NCI-H446 treated with DMSO at 0.1 percent for 48 hours (cell line): Measurements from ENCODE around the gene MEIS1.
A peak's percentile ranks its signal among the peaks of the same experiment; 100 is the strongest.
"Not testable (repeated sequence)": the region's sequence is repeated elsewhere in the genome, so short reads cannot be mapped to it uniquely, and the experiment has no call there.

Experiments used
- DNase-seq: peaks from one replicate; lab custom pipeline; 2025; lab: John Stamatoyannopoulos, UW

MEIS1 gene

DNA sequence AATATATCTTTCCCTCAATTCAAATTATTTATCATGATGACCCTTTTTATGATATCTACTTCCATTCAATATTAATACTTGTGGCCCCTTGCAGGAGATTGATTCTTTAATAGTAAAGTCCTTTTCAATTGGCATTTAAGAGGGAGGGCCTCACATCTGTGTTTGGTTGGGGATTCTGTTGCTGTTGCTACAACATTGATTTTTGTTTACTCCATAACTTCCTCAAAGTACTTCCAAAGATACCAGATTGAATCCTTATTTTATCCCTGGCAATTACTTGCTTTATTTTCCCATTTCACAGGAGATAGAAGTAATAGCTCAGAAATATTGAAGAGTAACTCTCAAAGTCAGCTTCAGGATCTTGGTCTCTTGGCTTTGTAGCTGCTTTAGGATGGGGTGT lies 32.8 kb downstream of the MEIS1 start:
- no peak for DNase-seq

DNA sequence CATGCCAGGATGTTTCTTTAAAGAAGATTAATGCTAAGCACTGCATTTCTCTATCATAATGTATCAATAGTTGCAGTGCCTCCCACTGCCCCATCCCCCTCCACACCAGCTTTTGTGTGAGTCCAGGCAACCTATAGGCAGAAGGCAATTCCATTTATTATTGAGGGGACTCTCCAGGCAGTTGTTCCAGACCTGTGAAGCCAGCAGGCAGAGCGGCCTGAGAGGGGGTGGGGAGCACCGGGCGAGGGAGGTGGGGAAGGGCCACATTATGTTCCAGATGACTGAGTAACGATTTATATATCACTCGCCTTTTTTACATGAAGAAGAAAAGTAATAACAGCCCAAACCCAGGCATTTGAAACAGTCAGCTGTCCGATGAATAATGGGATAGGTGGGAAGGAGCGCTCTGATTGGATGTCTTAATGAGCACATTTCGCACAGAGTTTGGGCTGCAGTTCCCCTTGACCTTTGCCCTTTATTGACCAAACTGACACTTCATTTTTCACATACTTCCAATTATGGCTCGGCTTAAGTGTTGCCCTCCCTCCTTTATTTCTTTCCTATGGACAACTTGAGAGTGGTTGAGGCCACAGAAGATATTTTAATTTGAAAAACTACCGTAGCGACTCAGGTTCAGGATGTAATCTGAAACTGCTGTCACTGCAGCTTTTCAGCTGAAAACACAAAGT lies 34.4 kb downstream of the MEIS1 start:
- no peak for DNase-seq

DNA sequence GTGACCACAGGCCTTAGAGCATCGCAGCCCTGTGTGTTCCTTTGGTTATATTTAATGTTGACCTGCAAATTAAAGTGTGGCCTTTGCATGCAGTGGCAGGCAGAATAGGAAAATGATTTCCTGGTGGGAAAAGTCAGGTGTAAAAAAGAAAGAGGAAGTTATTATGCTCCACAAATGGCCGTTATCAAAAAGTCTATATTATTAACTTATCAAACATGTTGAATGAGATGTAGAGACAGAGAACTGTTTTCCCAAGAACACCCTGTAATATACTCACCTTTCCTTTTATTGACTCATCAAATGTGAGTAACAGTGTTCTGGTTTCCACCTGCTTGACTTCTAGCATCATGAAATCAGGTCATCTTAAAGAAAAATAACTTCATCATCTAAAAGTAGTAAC lies 35.3 kb downstream of the MEIS1 start:
- DNase-seq, result no peak

DNA sequence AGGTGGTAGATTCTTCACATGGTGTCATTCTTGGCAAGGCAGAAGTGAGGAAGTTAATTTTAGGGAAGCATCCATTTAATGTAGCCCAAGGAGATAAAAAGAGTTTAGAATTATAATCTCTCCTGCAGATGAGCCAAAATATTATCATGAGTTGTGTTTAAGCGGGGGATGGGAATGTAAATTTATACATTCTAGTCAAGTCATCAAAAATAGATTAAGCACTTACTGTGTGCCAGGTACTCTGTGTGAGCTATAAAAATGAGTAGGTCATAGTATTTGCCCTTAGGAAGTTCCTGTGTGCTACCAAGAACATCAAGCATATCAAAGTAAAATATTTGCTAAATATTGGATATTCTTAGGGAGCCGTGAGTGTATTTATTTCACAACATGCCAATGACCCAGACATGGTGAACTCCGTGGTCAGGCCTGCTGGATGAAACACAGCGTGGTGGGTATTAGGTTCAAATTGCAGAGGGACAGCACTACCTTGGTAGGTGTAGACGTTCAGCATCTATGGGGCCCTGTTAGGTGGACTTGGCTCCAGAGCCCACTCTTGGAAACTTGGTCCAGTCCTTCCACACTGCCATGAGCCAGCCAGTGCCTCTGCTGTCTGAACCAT lies 37.4 kb downstream of the MEIS1 start:
- no peak for DNase-seq

DNA sequence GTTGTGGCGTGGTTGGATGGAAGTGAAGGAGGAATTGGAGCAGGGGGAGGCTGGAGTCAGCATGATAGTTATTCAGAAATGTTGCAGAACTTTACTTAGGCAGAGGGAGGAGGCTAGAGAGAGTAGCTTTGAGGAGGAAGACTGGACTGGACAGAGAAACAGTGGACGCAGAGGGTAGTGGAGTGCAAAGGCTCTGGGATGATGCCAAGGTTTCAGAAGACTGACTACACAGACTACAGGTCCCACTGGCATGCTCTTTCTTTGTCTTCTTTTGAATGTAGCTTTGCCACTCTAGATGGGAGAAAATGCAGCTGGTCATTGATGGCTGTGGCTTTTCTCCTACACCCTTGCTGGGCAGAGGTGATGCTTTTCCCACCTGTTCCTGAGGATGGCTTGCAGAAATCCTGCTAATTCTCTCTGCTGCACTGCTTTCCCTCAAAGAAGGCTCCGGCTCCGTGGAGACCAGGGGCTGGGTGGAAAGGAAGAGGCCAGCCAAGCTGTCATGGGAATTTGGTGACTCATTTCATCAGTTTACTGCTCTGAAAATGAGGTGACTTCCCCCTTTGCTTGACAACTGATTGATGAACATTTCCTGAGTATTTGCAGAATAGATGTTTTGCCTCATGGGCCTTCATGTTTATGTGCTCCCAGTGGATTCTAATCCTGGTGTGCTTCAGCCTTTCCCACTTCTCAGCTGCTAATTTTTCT lies 42.4 kb downstream of the MEIS1 start:
- no peak for DNase-seq

DNA sequence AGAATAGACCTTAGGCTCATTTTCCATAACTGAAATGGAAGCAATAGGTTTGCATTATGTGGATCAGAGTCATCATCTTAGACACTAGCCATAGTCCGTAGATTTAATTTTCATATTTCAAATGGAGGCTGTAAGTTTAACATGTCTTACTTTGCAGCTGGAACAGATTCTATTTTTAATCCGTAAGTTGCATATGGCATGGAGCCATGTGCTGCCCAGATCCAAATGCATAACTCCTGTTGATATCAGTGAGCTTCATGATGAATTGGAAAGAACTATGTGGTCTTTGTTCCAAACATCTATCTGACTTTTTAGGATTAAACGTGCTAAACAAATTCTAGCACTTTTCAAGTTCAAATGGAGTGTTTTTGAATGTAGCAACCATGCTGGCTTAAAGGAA lies 43.4 kb downstream of the MEIS1 start:
- DNase-seq, result no peak

DNA sequence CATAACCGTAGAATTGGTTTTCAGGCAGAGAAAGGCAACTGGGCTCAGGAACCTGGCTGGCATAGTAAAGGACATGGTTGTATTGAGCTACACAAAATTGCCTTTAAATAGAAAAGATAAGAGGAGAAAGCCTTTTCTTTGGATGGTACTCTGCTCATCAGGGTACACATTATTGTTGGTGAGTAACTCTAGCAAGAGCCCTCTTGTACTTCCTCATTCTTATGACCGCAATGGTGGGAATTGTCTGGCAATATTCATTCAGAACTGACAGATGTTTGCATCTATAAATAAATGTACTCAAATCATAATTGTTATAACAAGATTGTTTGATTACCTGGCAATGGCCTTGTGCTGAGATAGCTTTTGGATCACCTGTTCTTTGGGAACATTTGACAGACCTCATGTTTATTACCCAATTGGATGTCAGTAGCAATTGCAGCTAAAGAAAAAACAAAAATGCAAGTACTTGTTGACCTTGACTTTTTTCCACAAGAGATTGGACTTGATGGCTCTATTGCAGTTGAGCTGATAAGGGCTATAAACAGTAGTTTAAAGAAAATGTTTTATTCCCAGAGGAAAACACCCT lies 43.9 kb downstream of the MEIS1 start:
- no peak for DNase-seq

DNA sequence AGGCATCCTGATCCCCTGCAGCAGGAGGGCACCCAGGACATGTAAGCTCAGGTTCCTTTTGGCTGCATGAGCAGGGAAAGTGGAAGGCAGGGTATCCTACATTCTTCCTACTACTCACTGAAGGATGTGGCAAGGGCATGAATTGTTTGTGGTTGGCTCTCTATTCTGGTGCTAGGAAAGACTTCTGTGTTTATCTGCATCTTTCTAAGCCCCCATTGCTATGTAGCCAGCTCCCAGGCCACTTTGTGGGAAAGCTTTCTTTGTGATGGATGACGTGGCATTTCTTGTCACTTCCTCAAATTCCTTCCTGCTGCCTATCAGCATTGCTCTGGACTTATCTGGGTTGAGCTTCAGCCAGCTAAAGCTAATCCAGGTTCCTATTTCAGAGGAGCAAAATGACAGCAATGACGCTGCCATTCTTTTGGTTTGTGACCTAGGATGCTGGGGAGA lies 46.2 kb downstream of the MEIS1 start:
- DNase-seq, result no peak

DNA sequence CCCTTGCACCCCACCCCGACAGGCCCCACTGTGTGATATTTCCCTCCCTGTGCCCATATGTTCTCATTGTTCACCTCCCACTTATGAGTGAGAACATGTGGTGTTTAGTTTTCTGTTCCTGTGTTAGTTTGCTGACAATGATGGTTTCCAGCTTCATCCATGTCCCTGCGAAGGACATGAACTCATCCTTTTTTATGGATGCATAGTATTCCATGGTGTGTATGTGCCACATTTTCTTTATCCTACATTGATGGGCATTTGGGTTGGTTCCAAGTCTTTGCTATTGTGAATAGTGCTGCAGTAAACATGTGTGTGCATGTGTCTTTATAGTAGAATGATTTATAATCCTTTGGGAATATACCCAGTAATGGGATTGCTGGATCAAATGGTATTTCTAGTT lies 50.3 kb downstream of the MEIS1 start:
- not testable (repeated sequence) for DNase-seq

DNA sequence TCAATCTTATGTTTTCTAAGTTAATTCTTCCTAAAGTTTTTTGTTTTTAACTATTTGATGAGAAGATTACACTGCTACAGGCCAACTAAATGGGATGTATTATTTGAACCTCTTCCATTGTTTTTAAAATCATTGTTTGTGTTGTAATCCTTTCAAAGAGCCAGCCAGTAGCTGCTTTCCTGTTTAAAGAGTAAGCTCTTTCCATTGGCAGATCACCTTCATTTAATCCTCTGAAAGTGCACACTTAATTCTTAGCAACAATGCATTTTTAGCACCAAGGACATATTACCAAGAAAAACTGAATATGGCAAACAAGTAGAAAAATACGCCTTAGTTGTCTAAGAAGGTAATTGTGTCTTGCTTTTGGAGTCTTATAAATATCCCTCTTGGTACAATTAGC lies 54.0 kb downstream of the MEIS1 start:
- DNase-seq, result no peak

DNA sequence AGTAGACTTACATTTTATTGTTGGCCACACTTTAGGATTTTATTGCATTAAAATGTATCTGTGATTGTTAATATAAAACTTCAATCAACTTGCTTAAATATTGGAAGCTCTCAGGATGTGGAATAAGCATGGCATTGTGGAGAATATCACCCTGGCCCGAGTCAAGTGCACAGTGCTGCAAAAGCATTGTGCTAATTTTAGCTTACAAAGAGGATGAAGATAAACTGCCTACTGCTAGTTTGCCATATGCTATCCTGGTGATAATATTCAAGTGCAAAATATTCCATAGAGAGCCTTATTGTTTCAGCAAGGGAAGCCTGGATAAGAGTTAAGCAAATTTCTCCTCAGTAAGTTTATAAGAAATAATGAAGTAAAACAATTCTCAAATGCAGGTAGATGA lies 54.5 kb downstream of the MEIS1 start:
- DNase-seq, result no peak

DNA sequence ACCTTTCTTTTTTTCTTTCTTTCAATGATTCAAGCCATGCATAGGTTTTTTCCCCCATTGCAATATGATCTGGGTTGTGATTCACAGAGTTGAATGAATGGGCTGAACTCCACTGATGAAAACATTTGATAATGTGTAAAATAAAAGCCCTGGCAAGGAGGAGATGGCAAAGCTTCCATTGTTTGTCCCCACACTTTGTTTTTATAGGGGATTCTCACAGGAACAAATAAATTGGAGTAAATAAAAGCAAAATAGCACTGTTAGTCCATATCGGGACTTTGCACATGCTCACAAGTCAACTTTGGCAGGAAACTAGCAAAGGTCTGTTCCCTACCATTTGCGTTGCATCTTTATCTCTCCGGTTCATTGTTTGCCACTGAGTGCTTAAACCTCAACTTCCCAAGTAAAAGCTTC lies 55.7 kb downstream of the MEIS1 start:
- DNase-seq, result no peak

DNA sequence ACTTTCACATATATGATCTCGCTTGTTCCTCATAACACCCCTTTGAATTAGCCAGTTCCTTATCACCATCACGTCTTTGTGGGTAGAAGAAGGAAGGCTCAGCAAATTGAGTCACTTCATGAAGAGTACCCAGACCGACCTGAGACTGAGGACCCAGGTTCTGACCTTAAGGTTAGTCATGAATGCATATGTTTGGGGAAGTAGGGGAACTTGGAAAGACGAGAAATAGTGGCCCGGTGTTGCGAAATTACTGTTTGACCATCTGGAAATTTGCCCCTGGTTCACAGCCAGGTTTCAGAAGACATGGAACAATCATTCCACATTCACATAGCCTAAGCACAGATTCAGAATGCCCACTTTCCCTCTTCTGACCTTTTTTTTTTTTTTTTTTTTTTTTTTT lies 59.8 kb downstream of the MEIS1 start:
- no peak for DNase-seq

DNA sequence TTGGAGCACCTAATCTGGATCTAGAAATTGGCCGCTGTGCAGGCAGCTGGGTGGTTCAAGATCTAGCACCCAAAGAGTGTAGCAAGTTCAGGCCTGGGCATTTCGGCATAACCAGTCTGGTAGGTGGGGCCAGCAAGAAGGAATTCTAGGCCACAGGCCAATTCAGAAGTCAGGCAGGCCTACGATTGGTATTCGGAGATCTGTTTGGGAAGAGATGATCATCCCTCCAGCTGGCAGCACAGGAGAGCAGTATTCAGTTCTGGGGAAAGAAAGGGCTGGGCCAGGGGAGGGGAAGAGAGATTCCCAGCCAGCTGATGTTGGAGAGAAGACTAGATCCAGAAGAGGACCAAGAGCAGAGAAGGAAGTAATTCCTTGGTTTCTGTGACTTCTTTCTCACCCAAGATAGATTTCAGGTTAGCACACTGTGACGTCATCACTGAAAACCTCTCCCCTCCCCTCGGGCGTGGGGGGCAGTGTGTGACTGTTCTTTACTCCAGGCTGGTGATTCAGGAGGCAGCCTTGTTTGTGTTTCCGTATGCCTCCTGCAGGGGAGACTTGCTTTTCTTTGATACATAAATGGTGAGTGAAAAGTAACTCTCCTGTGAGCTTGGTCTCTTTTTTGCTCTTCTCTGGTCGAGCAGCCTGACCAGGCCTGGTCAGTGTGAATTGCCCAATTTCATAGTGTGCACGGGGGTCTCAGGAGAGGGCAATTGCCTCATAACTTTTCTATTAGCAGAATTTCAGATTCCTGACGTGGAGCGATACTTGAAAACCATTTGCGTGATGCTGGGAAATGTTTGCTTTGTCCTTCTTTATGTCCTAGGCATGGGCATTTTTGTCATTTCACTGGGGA lies 61.1 kb downstream of the MEIS1 start:
- DNase-seq, result peak; percentile 70

DNA sequence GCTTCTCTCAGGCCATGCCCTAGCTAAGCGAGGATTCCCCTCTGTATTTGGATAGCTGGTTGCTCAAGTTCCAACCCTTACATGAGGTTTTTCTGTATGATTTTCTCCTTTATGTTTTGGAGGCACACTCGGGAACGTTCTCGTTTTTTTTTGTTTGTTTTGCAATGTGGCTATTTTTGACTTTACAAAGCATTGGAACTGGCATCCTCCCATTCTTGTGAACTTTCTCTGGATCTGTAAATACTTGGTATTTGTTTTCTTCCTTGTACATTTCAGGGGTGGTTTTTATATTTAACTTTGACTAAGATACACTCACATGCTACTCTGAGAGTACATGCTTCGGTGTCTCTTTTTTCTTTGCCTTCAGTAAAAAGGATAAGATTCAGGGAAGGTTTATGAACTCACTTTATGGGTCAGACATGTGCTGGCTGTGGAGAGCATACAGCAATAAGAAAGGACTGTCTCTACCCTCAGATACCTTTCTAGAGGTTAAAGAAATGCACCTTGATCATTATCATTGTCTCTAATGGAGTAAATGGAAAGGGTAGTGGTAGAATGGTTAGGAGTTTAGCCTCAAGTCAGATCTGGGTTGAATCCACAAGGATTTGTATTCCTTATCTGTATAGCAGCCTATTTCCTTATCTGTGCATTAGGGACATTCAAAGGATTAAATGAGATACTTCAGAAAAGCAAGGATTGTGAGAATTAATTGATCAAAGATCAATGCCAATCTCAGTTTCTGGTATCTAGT lies 61.9 kb downstream of the MEIS1 start:
- no peak for DNase-seq

DNA sequence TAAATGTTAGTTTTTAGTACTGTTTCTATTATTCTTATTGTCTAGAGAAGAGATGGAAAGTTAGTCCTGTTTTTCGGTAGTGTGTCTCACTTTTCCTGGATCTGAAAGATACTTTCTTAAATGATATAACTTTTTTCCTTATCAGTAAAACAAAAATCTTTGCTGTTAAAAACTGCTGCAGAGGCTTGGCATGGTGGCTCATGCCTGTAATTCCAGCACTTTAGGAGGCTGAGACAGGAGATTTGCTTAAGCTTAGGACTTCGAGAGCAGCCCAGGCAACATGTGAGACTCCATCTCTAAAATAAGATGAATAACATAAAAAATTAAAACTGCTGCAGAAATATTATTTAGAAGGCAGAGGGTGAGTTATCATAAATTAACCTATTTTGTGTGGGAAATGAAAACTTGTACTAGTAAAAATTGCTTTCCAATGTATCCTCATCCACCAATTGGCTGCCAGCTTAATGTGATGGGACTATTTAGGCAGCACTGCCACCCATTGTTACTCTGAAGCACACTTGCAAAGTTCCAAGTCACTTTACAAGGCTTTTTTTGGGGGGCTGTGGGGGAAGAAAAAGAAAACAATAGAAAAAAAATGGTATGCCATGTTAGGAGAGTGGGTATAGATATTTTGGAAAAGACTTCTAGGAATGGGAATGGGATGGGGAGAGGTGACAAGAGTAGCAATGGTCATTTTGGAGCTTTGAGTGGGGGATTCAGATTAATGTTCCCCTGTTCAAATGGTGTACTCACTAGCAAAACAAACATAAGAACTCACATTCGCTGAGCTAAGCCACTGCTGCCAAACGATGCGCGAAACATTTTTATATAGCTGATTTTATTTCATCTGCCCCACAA lies 62.7 kb downstream of the MEIS1 start:
- DNase-seq, result no peak

DNA sequence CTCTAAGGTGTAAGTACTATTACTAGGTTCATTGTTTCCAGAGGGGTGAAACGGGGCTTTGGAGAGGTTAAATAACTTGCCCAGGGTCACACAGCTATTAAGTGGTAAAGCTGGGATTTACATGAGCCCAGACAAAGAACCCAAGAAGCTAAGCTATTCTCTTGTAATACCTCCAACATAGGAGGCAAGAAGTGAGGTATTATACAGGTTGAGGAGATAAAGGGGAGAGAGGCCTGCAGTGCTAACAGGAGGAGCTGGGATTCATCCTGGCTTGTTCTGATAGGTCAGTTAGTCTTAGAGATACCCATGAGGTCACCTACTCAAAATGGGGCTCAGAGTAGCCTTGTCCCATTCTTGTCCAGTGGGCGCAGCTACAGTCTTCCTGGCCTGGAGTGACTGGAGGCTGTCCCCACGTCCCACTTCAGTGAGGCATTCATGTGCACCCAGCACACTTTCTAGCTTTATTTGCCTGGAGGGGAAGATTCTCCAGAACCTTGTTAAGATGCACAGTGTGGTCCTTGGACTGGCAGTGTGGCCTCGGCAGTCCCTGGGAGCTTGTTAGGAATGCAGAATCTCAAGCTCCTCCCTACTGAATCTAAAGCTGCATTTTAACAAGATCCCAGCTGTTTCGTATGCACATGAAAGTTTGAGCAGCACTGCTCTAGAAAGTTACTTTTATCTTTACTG lies 63.5 kb downstream of the MEIS1 start:
- no peak for DNase-seq

DNA sequence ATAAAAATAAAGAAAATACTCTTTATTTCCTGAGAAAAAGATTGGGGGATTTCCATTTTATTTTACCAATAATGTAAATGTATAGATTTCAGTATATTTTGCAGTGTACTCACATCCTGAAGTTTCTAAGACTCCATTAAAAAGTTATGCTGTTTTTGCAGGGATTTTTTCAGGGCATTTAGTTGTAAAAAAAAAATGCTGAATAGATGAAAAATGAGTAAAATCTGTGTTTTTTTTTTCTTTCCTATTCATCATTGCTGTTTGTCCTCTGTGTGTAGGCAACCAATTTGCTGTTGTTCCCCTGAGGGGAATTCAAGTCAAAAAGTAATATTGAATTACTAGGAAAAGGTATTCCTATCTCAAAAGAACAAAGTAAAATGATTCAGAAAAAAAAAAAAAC lies 66.3 kb downstream of the MEIS1 start:
- DNase-seq, result no peak

DNA sequence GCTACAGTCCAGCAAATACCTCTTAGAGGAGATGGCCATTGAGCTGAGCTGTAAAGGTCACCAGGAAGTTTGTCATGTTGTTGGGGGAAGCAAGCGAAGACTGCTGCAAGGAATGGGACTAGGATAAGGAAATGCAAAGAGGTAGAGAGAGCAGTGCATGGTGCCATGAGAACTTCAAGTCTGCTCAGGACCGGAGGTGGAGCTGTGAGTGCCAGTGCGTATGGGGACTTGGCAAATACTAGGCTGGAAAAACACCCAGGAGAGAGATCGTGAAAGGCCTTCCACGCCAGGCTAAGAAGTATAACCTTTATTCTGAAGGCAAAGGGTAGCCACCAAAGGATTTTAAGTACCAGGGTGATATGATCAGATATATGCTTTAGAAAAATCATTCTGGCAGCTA lies 71.3 kb downstream of the MEIS1 start:
- DNase-seq, result no peak

DNA sequence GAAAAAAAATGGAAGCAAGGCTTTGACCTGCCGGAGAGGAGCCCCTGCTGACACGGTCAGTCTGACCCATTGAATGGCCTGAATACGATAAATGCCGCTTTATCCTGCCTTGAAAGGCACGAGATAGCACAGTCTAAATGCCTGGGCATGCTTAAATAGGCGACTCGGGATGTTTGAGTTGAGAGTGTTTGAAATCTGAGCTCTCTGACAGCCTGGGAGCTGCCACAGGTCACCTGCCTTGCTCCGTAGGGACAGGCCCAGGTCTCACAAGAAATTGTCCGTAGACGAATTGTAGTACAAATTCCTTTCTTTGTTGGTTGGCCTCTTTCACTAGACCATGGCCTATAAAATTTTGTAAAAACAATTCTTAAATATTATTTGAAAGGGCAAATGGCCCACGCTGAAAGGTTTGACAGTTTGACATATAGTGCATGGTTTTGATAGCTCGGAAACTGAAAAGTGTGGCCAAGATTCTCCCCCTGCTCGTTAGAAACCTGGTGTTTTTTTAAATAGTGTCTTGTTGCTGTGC lies 72.8 kb downstream of the MEIS1 start:
- DNase-seq, result no peak
